Measurements from ENCODE around the gene CIRBP. TPM values are rescaled to one million over a fixed set of nuclear protein-coding genes. Genes with fewer than 3 reads are reported as not detected.

Gene CIRBP
- total and polyA plus RNA-seq, 7 donors = 129 to 1,004 (median 602) TPM

- 79 to 81% methylated on average over 19 of the region's 19 CpGs for WGBS, 2 donors
- DNase-seq = no peak
- TF ChIP-seq EP300 (IDR thresholded peaks at IDR 0.05) (no peak), POLR2AphosphoS5 (IDR thresholded peaks at IDR 0.05) (no peak), POLR2A (IDR thresholded peaks at IDR 0.05) (no peak), CTCF (IDR thresholded peaks at IDR 0.05) (no peak)
- Histone ChIP-seq H3K36me3 (no peaks in the 10 kb centered on the region), H3K4me3 (no peak overlapping the region), H3K9me3 (no peaks in the 10 kb centered on the region), H3K27me3 (peaks cover 32 to 97% (median 90%) of the 10 kb centered on the region in 3 donors), H3K4me1 (peaks cover 0 to 10% (median 5%) of the 10 kb centered on the region in 4 donors), H3K27ac (no peak overlapping the region)
- intact Hi-C loops (cut with DNase I) = no loop called here
Observed at GRCh38 chr19:1289686-1290025, 20.5 kb downstream of the CIRBP start.

- H3K4me3 ChIP-seq = no peak overlapping the region
- TF ChIP-seq POLR2AphosphoS5 (IDR thresholded peaks at IDR 0.05) (no peak), CTCF (IDR thresholded peaks at IDR 0.05) (no peak)
- intact Hi-C loops (cut with DNase I) = no loop called here
- peaks cover 32 to 97% (median 90%) of the 10 kb centered on the region in 3 donors for H3K27me3 ChIP-seq
- no peak for DNase-seq
- no peaks in the 10 kb centered on the region for H3K9me3 ChIP-seq
- WGBS, 2 donors = 85 to 89% methylated on average over 24 of the region's 24 CpGs
- no peak overlapping the region for H3K27ac ChIP-seq
- peaks cover 0 to 14% (median 7%) of the 10 kb centered on the region in 4 donors for H3K4me1 ChIP-seq
- no peaks in the 10 kb centered on the region for H3K36me3 ChIP-seq
Observed at GRCh38 chr19:1290196-1290702, 21.1 kb downstream of the CIRBP start.

GRCh38 chr19:1290703-1291651 is 21.8 kb downstream of the CIRBP start:
- no peaks in the 10 kb centered on the region for H3K9me3 ChIP-seq
- intact Hi-C loops (cut with DNase I) = no loop called here
- no peak overlapping the region for H3K27ac ChIP-seq
- no peaks in the 10 kb centered on the region for H3K36me3 ChIP-seq
- TF ChIP-seq POLR2AphosphoS5 (IDR thresholded peaks at IDR 0.05) (no peak), EP300 (IDR thresholded peaks at IDR 0.05) (no peak), CTCF (IDR thresholded peaks at IDR 0.05) (no peak), POLR2A (IDR thresholded peaks at IDR 0.05) (no peak)
- 35 to 68% methylated on average over 40 of the region's 40 CpGs for WGBS, 2 donors
- H3K27me3 ChIP-seq = peaks cover 32 to 100% (median 94%) of the 10 kb centered on the region in 3 donors
- DNase-seq = no peak
- H3K4me3 ChIP-seq = no peak overlapping the region
- H3K4me1 ChIP-seq = peaks cover 0 to 21% (median 10%) of the 10 kb centered on the region in 4 donors

- Histone ChIP-seq H3K4me3 (no peak overlapping the region), H3K4me1 (peaks cover 0 to 16% (median 10%) of the 10 kb centered on the region in 4 donors), H3K27ac (no peak overlapping the region), H3K27me3 (peaks cover 25 to 96% (median 85%) of the 10 kb centered on the region in 3 donors), H3K36me3 (no peaks in the 10 kb centered on the region), H3K9me3 (no peaks in the 10 kb centered on the region)
- 17 to 50% methylated on average over 25 of the region's 25 CpGs for WGBS, 2 donors
- intact Hi-C loops (cut with DNase I) = no loop called here
- DNase-seq = no peak
- TF ChIP-seq POLR2A (IDR thresholded peaks at IDR 0.05) (no peak), EP300 (IDR thresholded peaks at IDR 0.05) (no peak), CTCF (IDR thresholded peaks at IDR 0.05) (no peak), POLR2AphosphoS5 (IDR thresholded peaks at IDR 0.05) (no peak)
Observed at GRCh38 chr19:1291761-1292418, 22.8 kb downstream of the CIRBP start.
